GM12864 (cell line): ENCODE results near the gene XRCC5.

Source experiments
- DNase-seq: peaks from one replicate; pipeline ENCODE4 v3.0.0-alpha.2; 2011; ENCODE audit warnings: low read depth
- H3K4me3 ChIP-seq: 2 replicates; pipeline ENCODE4 v1.5.1; 2011; ENCODE audit warnings: mild to moderate bottlenecking, low read depth, low read length, control low read depth
- CTCF ChIP-seq: IDR thresholded peaks from 2 replicates; pipeline ENCODE4 v1.5.1; 2011; ENCODE audit warnings: low read depth, mild to moderate bottlenecking, moderate library complexity, low read length, control low read depth, inconsistent platforms; ENCODE audit errors: missing control alignments

Gene XRCC5

GRCh38 chr2:216108967-216109921 is at the start of gene XRCC5:
TSS of gene XRCC5 (plus strand) at chr2:216109348. CDS start at chr2:216109437, 89 bp downstream.
- TF ChIP-seq CTCF: no peak
- peak; percentile 90 for DNase-seq
- peak within 1 kb of the TSS; percentile 64 for H3K4me3 ChIP-seq

- DNase-seq: no peak
- TF ChIP-seq CTCF: no peak
- H3K4me3 ChIP-seq: no peak overlapping the region
Measured at GRCh38 chr2:216064014-216064630, 45.0 kb upstream of the XRCC5 start.

- H3K4me3 ChIP-seq: no peak overlapping the region
- TF ChIP-seq CTCF: no peak
- no peak for DNase-seq
Measured at GRCh38 chr2:216064665-216065064, 44.5 kb upstream of the XRCC5 start.

GRCh38 chr2:216066230-216066629 is 42.9 kb upstream of the XRCC5 start:
- no peak overlapping the region for H3K4me3 ChIP-seq
- no peak for TF ChIP-seq CTCF
- no peak for DNase-seq

GRCh38 chr2:216069028-216069427 is 40.1 kb upstream of the XRCC5 start:
- DNase-seq: no peak
- no peak overlapping the region for H3K4me3 ChIP-seq
- TF ChIP-seq CTCF: no peak

GRCh38 chr2:216070195-216070594 is 39.0 kb upstream of the XRCC5 start:
- DNase-seq: no peak
- no peak for TF ChIP-seq CTCF

More at GRCh38 chr2:216070195-216070594, 39.0 kb upstream of the XRCC5 start:
- no peak overlapping the region for H3K4me3 ChIP-seq
